Measurements from ENCODE around the gene MPPE1. TPM values are rescaled to one million over a fixed set of nuclear protein-coding genes. Genes with fewer than 3 reads are reported as not detected.

The MPPE1 gene
- total and polyA plus RNA-seq, 9 of the 15 experiments (the other 6 are each of a cell fraction or from before 2014, with no cell fraction given): 10.7 to 19.5 (median 13.3) TPM

DNA sequence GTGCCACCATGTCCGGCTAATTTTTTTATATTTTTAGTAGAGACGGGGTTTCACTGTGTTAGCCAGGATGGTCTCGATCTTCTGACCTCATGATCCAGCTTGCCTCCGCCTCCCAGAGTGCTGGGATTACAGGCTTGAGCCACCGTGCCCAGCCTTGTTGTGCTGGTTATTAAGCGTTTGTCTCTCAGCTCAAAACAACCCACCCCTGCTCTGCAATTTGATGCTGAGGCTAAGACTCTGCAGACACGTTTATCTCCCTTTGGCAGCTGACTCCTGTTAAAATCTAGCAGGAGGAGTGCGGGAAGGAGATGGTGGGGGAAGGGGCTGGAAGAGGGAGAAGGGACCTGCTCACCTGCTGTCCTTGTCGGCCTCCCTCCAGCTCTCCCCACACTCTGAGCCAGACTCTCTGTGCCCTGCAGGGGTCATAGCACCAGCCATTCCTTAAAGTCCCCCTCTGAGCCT is 43.3 kb upstream of the MPPE1 start (continued):
- no peak for TF ChIP-seq CEBPG (CRISPR knock-in tag; IDR thresholded peaks at IDR 0.05)
- TF ChIP-seq CEBPG (tag; conservative IDR thresholded peaks at IDR 0.05 in 1 of 2, IDR thresholded peaks at IDR 0.05 in 1 of 2): 0 out of 4 replicates have a peak, but pooled peaks of 1 of the 2 experiments have one; percentile 2
- TF ChIP-seq, protein P1, sequence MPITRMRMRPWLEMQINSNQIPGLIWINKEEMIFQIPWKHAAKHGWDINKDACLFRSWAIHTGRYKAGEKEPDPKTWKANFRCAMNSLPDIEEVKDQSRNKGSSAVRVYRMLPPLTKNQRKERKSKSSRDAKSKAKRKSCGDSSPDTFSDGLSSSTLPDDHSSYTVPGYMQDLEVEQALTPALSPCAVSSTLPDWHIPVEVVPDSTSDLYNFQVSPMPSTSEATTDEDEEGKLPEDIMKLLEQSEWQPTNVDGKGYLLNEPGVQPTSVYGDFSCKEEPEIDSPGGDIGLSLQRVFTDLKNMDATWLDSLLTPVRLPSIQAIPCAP (CRISPR knock-in tag; IDR thresholded peaks at IDR 0.05; ENCODE audit: borderline replicate concordance): no peak
- TF ChIP-seq ZNF24 (IDR thresholded peaks at IDR 0.05): no peak
- peak; percentile 93 for TF ChIP-seq CBFA2T3 (IDR thresholded peaks at IDR 0.05)
- TF ChIP-seq HDAC6 (IDR thresholded peaks at IDR 0.05; ENCODE audit: low read depth, low read length): no peak
- TF ChIP-seq POLR2A (conservative IDR thresholded peaks at IDR 0.05): no peak
- no peak for TF ChIP-seq DDX20 (tag; IDR thresholded peaks at IDR 0.05; ENCODE audit: low read depth)
- no peak for TF ChIP-seq ZKSCAN8 (CRISPR knock-in tag; IDR thresholded peaks at IDR 0.05)
- TF ChIP-seq ZNF316 (IDR thresholded peaks at IDR 0.05): no peak
- TF ChIP-seq WHSC1 (IDR thresholded peaks at IDR 0.05; ENCODE audit: low read length): no peak
- no peak for TF ChIP-seq SNRNP70 (optimal IDR thresholded peaks at IDR 0.05; ENCODE audit: low read depth, low read length)
- 0 out of 2 replicates have a peak, but pooled peaks have one; percentile 40 for TF ChIP-seq NBN (IDR thresholded peaks at IDR 0.05; ENCODE audit: low read depth)
- TF ChIP-seq TFAM (CRISPR knock-in tag; conservative IDR thresholded peaks at IDR 0.05): no peak
- TF ChIP-seq HLTF (IDR thresholded peaks at IDR 0.05): no peak
- no peak for TF ChIP-seq PCBP1 (IDR thresholded peaks at IDR 0.05; ENCODE audit: low read depth, low read length, poor library complexity, severe bottlenecking)
- TF ChIP-seq MTF1 (CRISPR knock-in tag; IDR thresholded peaks at IDR 0.05; ENCODE audit: borderline replicate concordance): no peak
- TF ChIP-seq ARID3A (IDR thresholded peaks at IDR 0.05; ENCODE audit: borderline replicate concordance, low read depth, low read length): no peak
- TF ChIP-seq NONO (IDR thresholded peaks at IDR 0.05; ENCODE audit: low read depth in 2 of 2, low read length in 1 of 2): no peak
- no peak for TF ChIP-seq ZKSCAN3 (CRISPR knock-in tag; IDR thresholded peaks at IDR 0.05)
- TF ChIP-seq NKRF (IDR thresholded peaks at IDR 0.05; ENCODE audit: borderline replicate concordance): no peak
- TF ChIP-seq CBX8 (IDR thresholded peaks at IDR 0.05; ENCODE audit: borderline replicate concordance, extremely low read depth, low read depth, low read length, poor library complexity, severe bottlenecking): no peak
- TF ChIP-seq ZNF586 (CRISPR knock-in tag; conservative IDR thresholded peaks at IDR 0.05): no peak
- no peak for TF ChIP-seq ZNF354B (CRISPR knock-in tag; IDR thresholded peaks at IDR 0.05)
- TF ChIP-seq ZFX (CRISPR knock-in tag; IDR thresholded peaks at IDR 0.05): no peak
- TF ChIP-seq ZNF551 (CRISPR knock-in tag; IDR thresholded peaks at IDR 0.05): no peak
- no peak for TF ChIP-seq SMARCA5 (IDR thresholded peaks at IDR 0.05)
